Peyer's patch (tissue), 4 donors: Measurements from ENCODE around the gene ZNF362. TPM values are rescaled to one million over a fixed set of nuclear protein-coding genes. Genes with fewer than 3 reads are reported as not detected.

Experiments
- DNase-seq, 3 donors: peaks; one replicate each; pipeline ENCODE4 v3.0.0-alpha.2; 2017 to 2019
- H3K27ac ChIP-seq, 4 donors: fragments of 200-600 bp; sonication (generic); one replicate each; pipeline ENCODE4 v1.5.1; 2016 to 2019
- H3K27me3 ChIP-seq, 2 donors: fragments of 200-600 bp; sonication (generic); one replicate each; pipeline ENCODE4 v1.5.1; 2019
- H3K36me3 ChIP-seq, 3 donors: fragments of 200-600 bp; sonication (generic); one replicate each; pipeline ENCODE4 v1.5.1; 2016 to 2019
- H3K4me1 ChIP-seq, 4 donors: fragments of 200-600 bp; sonication (generic); one replicate each; pipeline ENCODE4 v1.5.1; 2016 to 2019
- H3K4me3 ChIP-seq, 4 donors: fragments of 200-600 bp; sonication (generic); 1 replicate in 3 of 4; 2 replicates in 1 of 4; pipeline ENCODE4 v1.5.1; 2016 to 2019; ENCODE audit warnings: mild to moderate bottlenecking in 1 of 4
- H3K9me3 ChIP-seq, 4 donors: fragments of 200-600 bp; sonication (generic); one replicate each; pipeline ENCODE4 v1.5.1; 2016 to 2019; ENCODE audit warnings: mild to moderate bottlenecking in 1 of 4
- POLR2A ChIP-seq, 2 donors: fragments of 450-650 bp; IDR thresholded peaks; one replicate each; pipeline ENCODE4 v1.5.1; 2017; ENCODE audit warnings: antibody characterized with exemption in 2 of 2, mild to moderate bottlenecking in 2 of 2, moderate library complexity in 2 of 2
- total RNA-seq, 4 donors: library from RNA; depleted of rRNA; stranded (reverse); fragments of >200 nt; gene quantifications; one replicate each; pipeline ENCODE4 v1.1.0, GENCODE V29; 2016
- TF ChIP-seq, protein P1 (sequence below), 6 experiments: fragments of 450-650 bp in 4 of 6; fragments of 200-600 bp in 2 of 6; sonication (generic) in 1 of 6; IDR thresholded peaks; one replicate each; pipeline ENCODE4 v1.5.1; 2017 to 2019; ENCODE audit warnings: antibody characterized with exemption in 6 of 6, mild to moderate bottlenecking in 3 of 6, moderate library complexity in 1 of 6

Gene ZNF362
- total RNA-seq, 4 donors from 2014 or later: 5.9 to 28.9 (median 8.8) TPM

DNA sequence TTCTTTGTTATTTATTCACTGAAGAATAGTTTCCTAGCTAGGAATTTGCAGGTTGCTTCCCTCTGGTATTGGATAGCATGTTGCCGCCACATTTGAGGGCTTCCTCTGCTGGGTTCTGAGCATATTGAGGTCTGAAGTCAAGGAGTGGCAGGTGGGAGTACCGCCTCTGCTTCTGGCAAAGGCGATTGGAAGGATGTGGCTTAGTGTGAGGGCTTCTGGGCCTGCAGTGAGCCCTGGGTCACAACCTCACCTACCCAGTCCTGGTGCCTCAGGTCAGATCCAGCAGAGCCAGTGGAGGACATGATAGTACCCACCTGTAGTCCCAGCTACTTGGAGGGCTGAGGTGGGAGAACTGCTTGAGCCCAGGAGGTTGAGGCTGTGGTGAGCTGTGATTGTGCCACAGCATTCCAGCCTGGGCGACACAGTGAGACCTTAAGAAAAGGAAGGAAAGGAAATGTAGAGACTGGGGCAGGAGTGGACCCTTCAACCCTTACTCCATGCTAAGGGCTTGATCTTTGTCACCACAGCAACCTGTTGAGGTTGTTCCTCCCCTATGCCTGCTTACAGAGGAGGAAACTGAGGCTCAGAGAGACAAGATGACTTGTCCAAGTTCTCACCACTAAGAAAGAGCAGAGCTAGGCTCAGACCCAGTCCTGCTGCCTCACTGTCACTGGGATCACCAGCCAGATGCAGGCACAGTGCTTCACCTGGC lies 41.8 kb downstream of the ZNF362 start:
- no peak overlapping the region for H3K27ac ChIP-seq
- peaks cover 0 to 15% (median 0%) of the 10 kb centered on the region in 4 donors for H3K4me1 ChIP-seq
- no peak overlapping the region for H3K4me3 ChIP-seq
- H3K36me3 ChIP-seq: peaks cover 0 to 19% (median 0%) of the 10 kb centered on the region in 3 donors
- DNase-seq: peak in 1 of 3 donors; percentile 43
- TF ChIP-seq, protein P1, sequence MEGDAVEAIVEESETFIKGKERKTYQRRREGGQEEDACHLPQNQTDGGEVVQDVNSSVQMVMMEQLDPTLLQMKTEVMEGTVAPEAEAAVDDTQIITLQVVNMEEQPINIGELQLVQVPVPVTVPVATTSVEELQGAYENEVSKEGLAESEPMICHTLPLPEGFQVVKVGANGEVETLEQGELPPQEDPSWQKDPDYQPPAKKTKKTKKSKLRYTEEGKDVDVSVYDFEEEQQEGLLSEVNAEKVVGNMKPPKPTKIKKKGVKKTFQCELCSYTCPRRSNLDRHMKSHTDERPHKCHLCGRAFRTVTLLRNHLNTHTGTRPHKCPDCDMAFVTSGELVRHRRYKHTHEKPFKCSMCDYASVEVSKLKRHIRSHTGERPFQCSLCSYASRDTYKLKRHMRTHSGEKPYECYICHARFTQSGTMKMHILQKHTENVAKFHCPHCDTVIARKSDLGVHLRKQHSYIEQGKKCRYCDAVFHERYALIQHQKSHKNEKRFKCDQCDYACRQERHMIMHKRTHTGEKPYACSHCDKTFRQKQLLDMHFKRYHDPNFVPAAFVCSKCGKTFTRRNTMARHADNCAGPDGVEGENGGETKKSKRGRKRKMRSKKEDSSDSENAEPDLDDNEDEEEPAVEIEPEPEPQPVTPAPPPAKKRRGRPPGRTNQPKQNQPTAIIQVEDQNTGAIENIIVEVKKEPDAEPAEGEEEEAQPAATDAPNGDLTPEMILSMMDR (IDR thresholded peaks at IDR 0.05): no peak
- TF ChIP-seq POLR2A (IDR thresholded peaks at IDR 0.05): no peak
- H3K27me3 ChIP-seq: no peaks in the 10 kb centered on the region
- no peaks in the 10 kb centered on the region for H3K9me3 ChIP-seq

GRCh38 chr1:33298623-33299277 lies 42.5 kb downstream of the ZNF362 start:
- TF ChIP-seq, protein P1 (IDR thresholded peaks at IDR 0.05): peak; percentile 48 to 83 (median 80)
- no peak for TF ChIP-seq POLR2A (IDR thresholded peaks at IDR 0.05)
- DNase-seq: peak; percentile 55 to 87 (median 78)
- Histone ChIP-seq H3K9me3 (no peaks in the 10 kb centered on the region), H3K27me3 (no peaks in the 10 kb centered on the region), H3K4me1 (peaks cover 0 to 15% (median 0%) of the 10 kb centered on the region in 4 donors), H3K36me3 (peaks cover 0 to 19% (median 0%) of the 10 kb centered on the region in 3 donors), H3K4me3 (no peak overlapping the region), H3K27ac (no peak overlapping the region)

DNA sequence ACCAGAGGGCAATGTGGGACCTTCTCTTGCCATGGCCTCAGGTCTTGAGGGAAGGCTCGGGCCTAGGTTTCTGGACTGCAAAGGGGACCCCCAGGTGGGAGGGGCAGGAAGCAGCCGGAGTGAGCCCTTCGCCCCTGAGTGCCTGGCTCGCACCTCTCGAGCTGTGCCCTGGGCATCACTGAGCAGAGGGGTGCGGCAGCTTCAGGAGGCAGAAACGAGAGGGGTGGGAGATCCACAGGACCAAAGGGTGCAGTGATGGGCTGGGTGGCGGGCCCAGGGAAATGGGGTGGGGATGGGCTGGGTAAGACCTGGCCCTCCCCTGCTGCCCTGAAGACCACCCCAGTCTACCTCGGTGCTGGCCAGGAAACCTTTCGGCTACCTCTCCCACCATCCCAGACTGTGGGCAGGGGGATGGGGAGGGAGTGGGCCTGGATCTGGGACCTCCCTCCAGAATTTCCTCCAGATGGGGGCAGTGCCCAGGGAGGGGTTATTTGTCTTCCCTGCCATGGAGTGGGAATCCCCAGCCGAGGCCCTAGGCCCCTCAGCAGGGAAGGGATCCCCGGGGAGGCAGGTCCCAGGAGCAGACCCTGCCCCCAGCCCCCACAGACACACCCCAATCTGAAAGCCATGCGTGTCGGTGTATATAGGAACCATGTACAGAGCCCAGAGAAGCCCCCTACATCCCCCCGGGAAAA lies 43.3 kb downstream of the ZNF362 start:
- Histone ChIP-seq H3K27ac (no peak overlapping the region), H3K36me3 (peaks cover 0 to 18% (median 0%) of the 10 kb centered on the region in 3 donors)
- TF ChIP-seq, protein P1 (IDR thresholded peaks at IDR 0.05): no peak
- no peak for TF ChIP-seq POLR2A (IDR thresholded peaks at IDR 0.05)

DNA sequence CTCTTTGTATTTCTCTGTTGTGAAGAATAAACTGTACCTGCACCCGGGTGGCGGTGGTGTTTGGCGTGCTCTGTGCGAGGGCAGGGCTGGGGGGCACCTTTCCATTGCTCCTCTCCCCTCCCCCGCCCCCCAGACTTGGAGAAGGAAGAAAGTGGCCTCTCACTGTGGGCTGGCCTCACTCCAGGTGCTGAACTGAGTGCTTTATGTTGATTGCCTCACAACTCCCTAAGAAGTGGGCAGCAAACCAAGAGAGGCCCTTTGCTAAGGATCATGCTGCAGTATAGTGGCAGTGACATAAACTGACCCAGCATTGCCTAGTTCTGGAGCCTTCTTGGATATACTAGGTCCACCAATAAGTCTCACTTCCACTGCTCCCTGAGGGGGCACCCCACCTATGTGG lies 44.4 kb downstream of the ZNF362 start:
- peak overlapping the region in 1 of 4 donors; percentile 35 for H3K27ac ChIP-seq
- no peak overlapping the region for H3K4me3 ChIP-seq
- no peaks in the 10 kb centered on the region for H3K9me3 ChIP-seq
- DNase-seq: peak in 1 of 3 donors; percentile 64
- H3K27me3 ChIP-seq: no peaks in the 10 kb centered on the region
- TF ChIP-seq, protein P1 (IDR thresholded peaks at IDR 0.05): no peak
- H3K36me3 ChIP-seq: peaks cover 0 to 12% (median 0%) of the 10 kb centered on the region in 3 donors
- peaks cover 0 to 15% (median 0%) of the 10 kb centered on the region in 4 donors for H3K4me1 ChIP-seq

More for the DNA sequence above, 43.3 kb downstream of the ZNF362 start:
- Histone ChIP-seq H3K9me3 (no peaks in the 10 kb centered on the region), H3K4me3 (no peak overlapping the region), H3K27me3 (no peaks in the 10 kb centered on the region), H3K4me1 (peaks cover 0 to 15% (median 0%) of the 10 kb centered on the region in 4 donors)
- peak in 1 of 3 donors; percentile 39 for DNase-seq

- TF ChIP-seq POLR2A (IDR thresholded peaks at IDR 0.05): no peak
- TF ChIP-seq, protein P1 (IDR thresholded peaks at IDR 0.05): no peak
- Histone ChIP-seq H3K4me1 (peaks cover 0 to 12% (median 0%) of the 10 kb centered on the region in 4 donors), H3K9me3 (no peaks in the 10 kb centered on the region), H3K36me3 (peaks cover 0 to 7% (median 0%) of the 10 kb centered on the region in 3 donors), H3K27me3 (no peaks in the 10 kb centered on the region), H3K4me3 (no peak overlapping the region), H3K27ac (peak overlapping the region in 1 of 4 donors; percentile 35)
- peak in 1 of 3 donors; percentile 42 for DNase-seq
These were observed 45.1 kb downstream of the ZNF362 start for GRCh38 chr1:33301273-33301984.
